Bone marrow (tissue), 2 donors: ENCODE results near the gene CABP4.

Experiments used
- DNase-seq, 2 donors: peaks; one replicate each; lab custom pipeline; 2025; lab: John Stamatoyannopoulos, UW

Gene CABP4

GRCh38 chr11:67435727-67436458 lies 19.3 kb upstream of the CABP4 start:
- no peak for DNase-seq

DNA sequence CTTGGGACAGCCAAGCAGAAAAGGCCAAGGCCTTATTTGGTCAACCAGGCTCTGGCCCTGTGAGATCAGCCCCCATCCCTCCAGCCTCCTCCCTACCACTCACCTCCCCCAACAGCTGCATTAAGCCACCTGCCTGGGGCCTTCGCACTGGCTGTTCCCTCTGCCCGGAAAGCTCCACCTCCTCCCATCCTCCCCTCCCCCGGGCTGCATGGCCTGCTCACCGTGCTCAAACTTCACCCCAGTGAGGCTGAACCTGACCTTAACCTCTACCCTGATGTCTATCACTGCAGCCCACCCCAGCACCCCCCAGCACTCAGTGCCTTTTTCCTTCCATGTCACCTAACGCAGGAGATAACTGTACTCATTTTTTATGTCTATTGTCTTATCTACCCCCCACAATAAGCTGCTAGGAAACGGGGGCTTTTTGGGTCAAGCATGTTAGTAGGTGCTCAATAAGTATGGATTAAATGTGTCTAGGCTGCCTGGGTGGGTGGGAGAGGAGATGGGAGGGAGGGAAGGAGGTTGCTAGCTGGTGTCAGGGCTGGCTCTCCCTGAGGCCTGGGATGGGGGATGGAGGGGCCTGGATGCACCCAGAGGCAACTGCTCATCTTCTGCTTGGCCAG lies 18.6 kb upstream of the CABP4 start:
- no peak for DNase-seq

GRCh38 chr11:67437082-67437808 lies 17.9 kb upstream of the CABP4 start, which contains the start of gene PTPRCAP:
PTPRCAP (minus strand) TSS chr11:67437682; CDS start chr11:67437619, 63 bp downstream.
- peak in 1 of 2 donors; percentile 35 for DNase-seq

DNA sequence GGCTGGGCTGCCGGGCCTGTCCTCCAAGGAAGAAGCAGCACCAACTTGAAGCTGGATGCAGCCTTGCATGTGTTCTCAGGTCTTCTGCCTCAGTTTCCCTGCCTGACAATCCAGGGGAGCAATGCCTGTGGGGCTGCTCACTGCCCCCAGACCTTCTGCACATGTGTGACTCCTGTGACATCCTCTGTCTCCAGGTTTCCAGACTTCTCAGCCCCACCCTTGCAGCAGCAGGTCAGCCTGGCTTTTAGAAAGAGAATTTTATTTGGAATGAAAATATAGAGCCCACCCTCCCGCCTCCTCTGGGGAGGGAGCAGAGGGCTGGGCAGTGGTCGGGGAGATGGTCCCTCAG lies 17.4 kb upstream of the CABP4 start:
- no peak for DNase-seq

DNA sequence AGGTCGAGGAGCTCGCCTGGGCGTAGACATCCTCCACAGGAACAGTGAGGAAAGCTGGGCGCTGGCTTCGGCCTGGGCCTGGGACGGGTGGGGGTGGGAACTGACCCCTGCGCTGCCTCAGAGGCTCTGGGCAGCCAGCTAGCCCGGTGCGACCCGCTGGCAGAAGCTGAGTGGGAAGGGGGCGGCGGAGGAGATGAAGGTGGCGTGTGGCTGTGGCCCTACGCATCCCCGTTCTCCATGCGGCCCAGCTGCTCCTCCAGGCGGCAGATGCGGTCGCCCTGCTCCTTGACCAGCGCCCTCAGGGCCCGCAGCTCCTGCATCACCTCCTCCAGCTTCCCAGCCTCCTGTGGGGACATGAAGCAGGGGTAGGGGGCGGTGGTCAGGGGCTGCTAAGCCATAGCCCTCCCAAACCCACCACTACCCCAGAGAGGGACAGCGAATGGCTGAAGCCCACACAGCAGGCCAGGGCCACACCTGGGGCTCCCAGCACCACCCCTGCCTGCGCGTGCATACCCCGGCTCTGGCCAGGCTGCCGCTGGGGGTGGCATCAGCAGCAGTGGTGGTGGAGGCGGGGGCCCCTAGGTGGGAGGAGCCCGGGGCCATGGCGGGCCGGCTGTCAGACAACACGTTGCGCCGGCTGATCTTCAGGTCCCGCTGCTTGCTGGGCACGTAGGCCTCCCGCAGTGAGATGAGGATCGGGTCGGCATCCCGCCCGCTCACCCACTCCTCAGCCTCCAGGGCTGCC lies 16.8 kb upstream of the CABP4 start:
- DNase-seq = no peak

DNA sequence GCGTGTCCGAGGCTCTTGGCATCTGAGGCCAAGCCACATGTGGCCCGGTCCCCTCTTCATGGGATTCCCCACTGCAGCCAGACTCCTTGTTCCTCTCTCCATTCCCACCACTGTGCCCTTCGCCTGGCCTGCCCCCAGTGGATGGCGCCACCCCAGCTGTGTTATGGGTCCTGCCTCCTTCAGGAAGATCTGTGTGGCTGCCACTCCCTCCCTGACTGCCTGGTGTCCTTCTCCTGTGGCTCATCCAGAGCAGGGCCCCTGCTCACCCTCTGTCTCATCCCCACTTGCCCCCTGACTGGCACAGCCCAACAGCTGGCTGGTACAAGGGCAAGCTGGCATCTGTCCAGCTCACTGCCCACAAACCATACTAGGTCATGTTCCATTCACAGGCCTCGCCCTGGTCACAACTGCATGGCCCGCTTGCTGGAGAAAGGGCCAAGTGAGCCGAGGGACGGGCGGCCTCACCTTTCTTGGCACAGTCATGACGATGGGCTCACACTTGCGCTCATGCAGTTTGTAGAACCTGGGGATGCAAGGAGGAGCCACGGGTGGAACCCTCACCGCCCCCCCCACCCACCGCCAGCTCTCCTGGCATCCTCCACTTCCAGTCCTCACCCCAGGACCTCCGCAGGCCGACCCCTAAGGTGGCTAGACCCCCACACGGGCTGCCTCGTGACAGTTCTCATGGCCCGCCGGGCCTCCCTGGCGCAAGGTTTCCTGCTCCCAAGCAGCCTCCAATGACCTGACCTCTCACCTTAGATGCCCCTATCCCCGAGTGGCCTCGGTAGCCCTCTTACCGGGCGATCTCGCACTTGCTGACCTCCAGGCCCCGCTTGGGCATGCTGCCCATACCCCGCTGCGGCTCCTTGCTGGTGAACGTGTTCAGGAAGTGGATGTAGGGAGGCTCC lies 15.6 kb upstream of the CABP4 start:
- peak in 1 of 2 donors; percentile 21 for DNase-seq

- DNase-seq = no peak
Observed at GRCh38 chr11:67440229-67441097, 14.7 kb upstream of the CABP4 start.

GRCh38 chr11:67441098-67441563 lies 14.0 kb upstream of the CABP4 start:
- DNase-seq = no peak

DNA sequence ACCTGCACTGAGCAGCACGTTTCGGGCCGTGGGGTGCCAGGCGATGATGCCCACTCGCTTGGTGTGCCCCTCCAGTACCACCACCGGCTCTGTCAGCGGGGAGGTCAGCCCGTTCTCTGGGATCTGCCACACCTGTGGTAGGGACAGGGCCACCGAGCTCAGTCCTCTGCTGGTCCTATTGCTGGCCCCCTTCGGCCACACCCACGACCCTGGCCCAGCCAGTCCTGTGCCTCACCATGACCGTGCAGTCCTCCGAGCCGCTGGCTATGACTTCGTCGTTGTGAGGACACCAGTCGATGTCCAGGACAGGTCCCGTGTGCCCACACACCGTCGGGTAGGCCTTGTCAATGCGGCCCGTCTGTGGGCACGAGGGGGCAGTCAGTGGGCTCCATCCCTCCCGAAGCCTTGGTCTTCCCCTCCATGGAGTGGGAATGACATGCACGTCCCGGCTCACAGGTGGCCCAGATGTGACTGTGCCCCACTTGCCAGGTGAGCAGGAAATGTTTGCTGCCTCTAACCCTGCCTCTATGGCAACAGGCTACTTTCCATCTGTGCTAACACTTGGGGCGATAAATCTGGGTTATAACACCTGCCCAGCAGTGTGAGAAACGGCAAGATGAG lies 13.3 kb upstream of the CABP4 start:
- no peak for DNase-seq

- no peak for DNase-seq
Observed at GRCh38 chr11:67442504-67443404, 12.4 kb upstream of the CABP4 start.

GRCh38 chr11:67445515-67445914 lies 9.6 kb upstream of the CABP4 start:
- no peak for DNase-seq

DNA sequence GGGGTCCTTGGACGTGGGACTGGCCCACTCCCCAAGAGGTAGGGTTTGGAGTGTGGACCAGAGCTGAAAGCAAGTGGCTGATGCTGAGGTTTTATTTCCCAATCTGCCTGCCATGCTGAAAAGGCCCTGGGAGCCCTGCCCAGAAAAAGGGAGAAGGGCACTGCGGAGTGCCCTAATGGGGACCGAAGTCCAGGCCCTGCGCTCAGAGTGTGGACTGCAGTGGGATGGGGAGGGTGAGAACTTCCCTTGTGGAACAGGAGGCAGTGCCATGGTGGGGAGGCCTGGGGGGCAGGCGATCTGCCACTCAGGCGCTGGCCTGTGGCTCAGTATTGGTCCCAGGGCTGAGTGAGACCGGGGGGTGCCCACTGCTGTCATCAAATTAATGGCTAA lies 6.9 kb upstream of the CABP4 start:
- DNase-seq = no peak

GRCh38 chr11:67449116-67449844 lies 5.9 kb upstream of the CABP4 start:
- DNase-seq = peak in 1 of 2 donors; percentile 6

- no peak for DNase-seq
Observed at GRCh38 chr11:67450796-67451657, 4.1 kb upstream of the CABP4 start.

GRCh38 chr11:67451658-67451976 lies 3.5 kb upstream of the CABP4 start:
- no peak for DNase-seq

GRCh38 chr11:67452141-67452952 lies 2.8 kb upstream of the CABP4 start, which contains the start of gene GPR152:
GPR152 (minus strand) TSS chr11:67452729; CDS start chr11:67452724, 5 bp downstream.
- no peak for DNase-seq
